K562 (cell line): ENCODE measurements around the gene VTN. TPM values are rescaled to one million over a fixed set of nuclear protein-coding genes. Genes with fewer than 3 reads are reported as not detected.

Experiments used
- CBX2 ChIP-seq: fragments of 200-600 bp; sonication (generic); IDR thresholded peaks from one replicate; pipeline ENCODE4 v1.6.1; 2012; ENCODE audit warnings: mild to moderate bottlenecking, low read length, inconsistent platforms; ENCODE audit not compliant: insufficient read depth, poor library complexity, severe bottlenecking
- FOXK1 ChIP-seq: sonication (generic); formaldehyde crosslinking; IDR thresholded peaks from 2 replicates; pipeline ENCODE4 v1.8.0; 2022; ENCODE audit warnings: missing genetic modification reagents, mild to moderate bottlenecking, borderline replicate concordance
- FOXP4 ChIP-seq: sonication (generic); formaldehyde crosslinking; IDR thresholded peaks from 2 replicates; pipeline ENCODE4 v1.8.0; 2022; ENCODE audit warnings: mild to moderate bottlenecking, missing genetic modification reagents, borderline replicate concordance
- HMG20B ChIP-seq: fragments of 250-450 bp; sonication (Bioruptor Pico); IDR thresholded peaks from 2 replicates; pipeline ENCODE4 v1.5.0; 2021; ENCODE audit warnings: mild to moderate bottlenecking
- HNRNPK ChIP-seq: fragments of 200-400 bp; formaldehyde crosslinking; IDR thresholded peaks from one replicate; pipeline ENCODE4 v1.6.1; 2018; ENCODE audit warnings: mild to moderate bottlenecking, low read depth, low read length; ENCODE audit not compliant: poor library complexity, severe bottlenecking
- HOMEZ ChIP-seq: fragments of 250-450 bp; sonication (Bioruptor Pico); IDR thresholded peaks from 2 replicates; pipeline ENCODE4 v1.4.0; 2020; ENCODE audit warnings: mild to moderate bottlenecking, moderate library complexity
- HOXB6 ChIP-seq: fragments of 250-450 bp; sonication (Bioruptor Pico); IDR thresholded peaks from 2 replicates; pipeline ENCODE4 v1.5.1; 2022; ENCODE audit warnings: mild to moderate bottlenecking, borderline replicate concordance
- ILF3 ChIP-seq: fragments of 450-650 bp; IDR thresholded peaks from 2 replicates; pipeline ENCODE4 v1.6.1; 2018; ENCODE audit warnings: antibody characterized with exemption, mild to moderate bottlenecking, moderate library complexity, borderline replicate concordance
- MEIS2 ChIP-seq: fragments of 450-650 bp; IDR thresholded peaks from 2 replicates; pipeline ENCODE4 v1.6.1; 2014; ENCODE audit warnings: mild to moderate bottlenecking; ENCODE audit not compliant: partially characterized antibody
- NR4A1 ChIP-seq, 2 experiments: fragments of 250-450 bp in 1 of 2; fragments of 450-650 bp in 1 of 2; sonication (Bioruptor Pico) in 1 of 2; IDR thresholded peaks; 2 replicates each; pipeline versions ENCODE4 v1.4.0 to v1.6.1; 2016 to 2020; ENCODE audit warnings: mild to moderate bottlenecking in 2 of 2, missing compliant biosample characterization in 1 of 2, missing genetic modification characterization in 1 of 2, moderate library complexity in 1 of 2
- PYGO2 ChIP-seq: fragments of 450-650 bp; IDR thresholded peaks from 2 replicates; pipeline ENCODE4 v1.6.1; 2016; ENCODE audit warnings: mild to moderate bottlenecking, missing genetic modification characterization, moderate library complexity, missing compliant biosample characterization
- RFX5 ChIP-seq: IDR thresholded peaks from 2 replicates; pipeline ENCODE4 v1.6.1; 2011; ENCODE audit warnings: low read depth, mild to moderate bottlenecking, improper control_type of control experiment, low read length
- TAF9B ChIP-seq: fragments of 450-650 bp; IDR thresholded peaks from 2 replicates; pipeline ENCODE4 v1.6.1; 2018; ENCODE audit warnings: mild to moderate bottlenecking; ENCODE audit not compliant: partially characterized antibody
- ZBTB1 ChIP-seq: sonication (generic); formaldehyde crosslinking; IDR thresholded peaks from 2 replicates; pipeline ENCODE4 v1.8.1; 2023; ENCODE audit warnings: missing genetic modification reagents, low read depth, mild to moderate bottlenecking, borderline replicate concordance
- ZBTB5 ChIP-seq: fragments of 450-650 bp; IDR thresholded peaks from 2 replicates; pipeline ENCODE4 v1.6.1; 2017; ENCODE audit warnings: antibody characterized with exemption
- ZC3H4 ChIP-seq: sonication (generic); formaldehyde crosslinking; IDR thresholded peaks from 2 replicates; pipeline ENCODE4 v1.9.0; 2021; ENCODE audit warnings: missing genetic modification reagents, borderline replicate concordance
- ZNF445 ChIP-seq: fragments of 250-450 bp; sonication (Bioruptor Pico); IDR thresholded peaks from 2 replicates; pipeline ENCODE4 v1.4.0; 2020; ENCODE audit warnings: low read depth, mild to moderate bottlenecking, moderate library complexity
- ZNF584 ChIP-seq: fragments of 200-800 bp; sonication (Bioruptor generic); IDR thresholded peaks from 2 replicates; pipeline ENCODE4 v1.6.1; 2016; ENCODE audit warnings: low read depth, mild to moderate bottlenecking, missing genetic modification characterization, missing compliant biosample characterization
- ZNF740 ChIP-seq, 3 experiments: fragments of 200-800 bp in 1 of 3; sonication (Bioruptor generic) in 1 of 3; sonication (generic) in 1 of 3; formaldehyde crosslinking in 1 of 3; IDR thresholded peaks; 2 replicates each; pipeline versions ENCODE4 v1.6.1 to v1.8.0; 2016 to 2022; ENCODE audit warnings: mild to moderate bottlenecking in 2 of 3, missing compliant biosample characterization in 2 of 3, missing genetic modification characterization in 2 of 3, missing genetic modification reagents in 1 of 3
- polyA plus RNA-seq, 8 experiments: library from polyadenylated mRNA; depleted of rRNA in 4 of 8; stranded (reverse) in 5 of 8; unstranded in 3 of 8; fragments of >200 nt; fragmentation: Nextera tagmentation in 2 of 8; fragmentation: Illumina TruSeq in 1 of 8; extraction: Ambion mirVana in 2 of 8; extraction: Trizol in 1 of 8; gene quantifications; 2 replicates each; pipeline versions ENCODE4 v1.2.1 to v1.2.3, GENCODE V29; 2011 to 2014; ENCODE audit warnings: inconsistent platforms in 1 of 8, missing spikeins in 1 of 8
- total RNA-seq, 7 experiments: library from RNA; depleted of rRNA in 6 of 7; stranded (reverse); fragments of >200 nt in 6 of 7; fragmentation: Illumina TruSeq in 2 of 7; extraction: Trizol in 2 of 7; gene quantifications; 2 replicates each; pipeline versions ENCODE4 v1.2.1 to v1.2.3, GENCODE V29; 2011 to 2021; ENCODE audit warnings: low replicate concordance in 1 of 7

The VTN gene
- total and polyA plus RNA-seq, 9 of the 15 experiments (the other 6 are each of a cell fraction or from before 2014, with no cell fraction given): 0.13 to 1.0 (median 0.29) TPM; not detected in 1

- no peak for TF ChIP-seq ZBTB5
- no peak for TF ChIP-seq TAF9B
- no peak for TF ChIP-seq ILF3
- TF ChIP-seq ZNF740 (CRISPR knock-in tag; IDR thresholded peaks at IDR 0.05): no peak
- no peak; a peak in 1 of 4 replicates for TF ChIP-seq ZNF740 (tag; IDR thresholded peaks at IDR 0.05)
- no peak for TF ChIP-seq MEIS2
- TF ChIP-seq HOMEZ (CRISPR knock-in tag): peak; percentile 77; the same call in 1 of the 2 replicates
- TF ChIP-seq HMG20B (CRISPR knock-in tag): no peak
- TF ChIP-seq FOXK1 (CRISPR knock-in tag): peak; percentile 80; the same call in 1 of the 2 replicates
- peak; percentile 94; the same call in 1 of the 2 replicates for TF ChIP-seq NR4A1 (CRISPR knock-in tag; IDR thresholded peaks at IDR 0.05)
- no peak for TF ChIP-seq NR4A1 (tag; IDR thresholded peaks at IDR 0.05)
- no peak for TF ChIP-seq CBX2
- peak; percentile 64; the same call in 1 of the 2 replicates for TF ChIP-seq RFX5
- no peak for TF ChIP-seq ZBTB1 (CRISPR knock-in tag)
- peak; percentile 80 for TF ChIP-seq ZNF584 (CRISPR knock-in tag)
- TF ChIP-seq HOXB6 (CRISPR knock-in tag): no peak
- no peak for TF ChIP-seq PYGO2 (tag)
- TF ChIP-seq ZNF445 (CRISPR knock-in tag): no peak
- no peak for TF ChIP-seq ZC3H4 (CRISPR knock-in tag)
- no peak for TF ChIP-seq FOXP4 (CRISPR knock-in tag)
- no peak for TF ChIP-seq HNRNPK
Observed at GRCh38 chr17:28335201-28335958, 34.7 kb downstream of the VTN start, which contains the start of the genes IFT20 and TNFAIP1 (continued).
